HCT116 (cell line): Measurements from ENCODE around the gene DYRK2. TPM values are rescaled to one million over a fixed set of nuclear protein-coding genes. Genes with fewer than 3 reads are reported as not detected.

Experiments
- ATAC-seq: fragments of 200-7000 bp; cut with Tn5 transposase; 2 replicates; pipeline ENCODE4 v1.9.1; 2020; ENCODE audit warnings: mild to moderate bottlenecking, moderate library complexity
- BruUV-seq: library from RNA; stranded (reverse); fragments of 400-500 nt; replicated peaks from 2 replicates; lab custom pipeline; 2021; lab: Mats Ljungman, UMichigan
- CTCF ChIA-PET: fragments of 300-600 bp; sonication (Branson Sonifier 250); formaldehyde crosslinking; loops from one replicate; lab custom pipeline; 2021; ENCODE audit warnings: antibody characterized with exemption; lab: Charles Lee
- POLR2A ChIA-PET: fragments of 300-600, 350-600 bp; sonication (Branson Sonifier 250); formaldehyde crosslinking; loops from one replicate; lab custom pipeline; 2021; ENCODE audit warnings: antibody characterized with exemption; lab: Charles Lee
- RAD21 ChIA-PET, 2 experiments: fragments of 300-600 bp; sonication (Branson Sonifier 250); formaldehyde crosslinking; loops; one replicate each; lab custom pipeline; 2023; ENCODE audit warnings: low total read pairs in 2 of 2; ENCODE audit not compliant: uncharacterized antibody in 2 of 2, unreplicated experiment in 2 of 2, low non-redundant PET in 1 of 2; lab: Charles Lee
- DNase-seq: peaks from one replicate; pipeline ENCODE4 v3.0.0-alpha.2; 2010; ENCODE audit warnings: low read depth, low spot score
- H2AFZ ChIP-seq: fragments of 200-600 bp; shearing (Covaris generic), sonication (generic); 2 replicates; pipeline ENCODE4 v1.6.1; 2017; ENCODE audit warnings: low read depth, mixed run types, mixed read lengths, antibody characterized with exemption, low read length; ENCODE audit not compliant: poor library complexity, severe bottlenecking
- H3K27ac ChIP-seq: 2 replicates; pipeline ENCODE4 v1.5.1; 2012; ENCODE audit warnings: low read depth, low read length
- H3K27me3 ChIP-seq: fragments of 200-600 bp; sonication (generic); 2 replicates; pipeline ENCODE4 v1.6.1; 2016; ENCODE audit warnings: mixed run types, low read length, mixed read lengths; ENCODE audit not compliant: insufficient read depth
- H3K36me3 ChIP-seq, 2 experiments: fragments of 200-500 bp in 1 of 2; fragments of 200-600 bp in 1 of 2; sonication (Bioruptor generic) in 1 of 2; sonication (generic) in 1 of 2; 2 replicates each; pipeline versions ENCODE4 v1.5.1 to v1.6.1; 2014 to 2016; ENCODE audit warnings: low read length in 2 of 2, inconsistent platforms in 1 of 2, mixed read lengths in 1 of 2, mixed run types in 1 of 2; ENCODE audit not compliant: insufficient read depth in 2 of 2, control insufficient read depth in 1 of 2
- H3K4me1 ChIP-seq, 2 experiments: fragments of 200-600 bp in 1 of 2; sonication (generic) in 1 of 2; 2 replicates each; pipeline versions ENCODE4 v1.5.1 to v1.6.1; 2012 to 2017; ENCODE audit warnings: low read length in 2 of 2, inconsistent platforms in 1 of 2, mild to moderate bottlenecking in 1 of 2, mixed read lengths in 1 of 2, mixed run types in 1 of 2, moderate library complexity in 1 of 2; ENCODE audit not compliant: insufficient read depth in 2 of 2, control insufficient read depth in 1 of 2
- H3K4me2 ChIP-seq: fragments of 200-600 bp; sonication (generic); 2 replicates; pipeline ENCODE4 v1.6.1; 2017; ENCODE audit warnings: mixed run types, low read length, mixed read lengths
- H3K4me3 ChIP-seq, 2 experiments: fragments of 200-600 bp in 1 of 2; sonication (generic) in 1 of 2; replicated peaks in 1 of 2; 2 replicates each; pipeline ENCODE4 v1.5.1; 2011 to 2016; ENCODE audit warnings: low read length in 2 of 2, control low read depth in 1 of 2, low read depth in 1 of 2, mild to moderate bottlenecking in 1 of 2, mixed read lengths in 1 of 2, mixed run types in 1 of 2
- H3K79me2 ChIP-seq: fragments of 200-600 bp; sonication (generic); 2 replicates; pipeline ENCODE4 v1.6.1; 2017; ENCODE audit warnings: mild to moderate bottlenecking, mixed run types, low read length, moderate library complexity, mixed read lengths; ENCODE audit not compliant: insufficient read depth
- H3K9ac ChIP-seq: fragments of 200-600 bp; sonication (generic); 2 replicates; pipeline ENCODE4 v1.6.1; 2016; ENCODE audit warnings: low read length, mixed read lengths
- H3K9me2 ChIP-seq: fragments of 200-600 bp; sonication (generic), shearing (Covaris generic); 2 replicates; pipeline ENCODE4 v1.6.1; 2017; ENCODE audit warnings: mixed run types, mild to moderate bottlenecking, moderate library complexity; ENCODE audit not compliant: insufficient read depth
- H3K9me3 ChIP-seq, 2 experiments: fragments of 200-500 bp in 1 of 2; fragments of 200-600 bp in 1 of 2; sonication (Bioruptor generic) in 1 of 2; sonication (generic) in 1 of 2; 2 replicates each; pipeline ENCODE4 v1.6.1; 2014 to 2017; ENCODE audit warnings: low read length in 2 of 2, mixed read lengths in 2 of 2, inconsistent platforms in 1 of 2, low read depth in 1 of 2, mild to moderate bottlenecking in 1 of 2, mixed run types in 1 of 2, moderate library complexity in 1 of 2; ENCODE audit not compliant: control insufficient read depth in 1 of 2, insufficient read depth in 1 of 2
- H4K20me1 ChIP-seq: fragments of 200-600 bp; sonication (generic), shearing (Covaris generic); 2 replicates; pipeline ENCODE4 v1.6.1; 2017; ENCODE audit warnings: mixed run types, mild to moderate bottlenecking, moderate library complexity; ENCODE audit not compliant: insufficient read depth
- CBX3 ChIP-seq: IDR thresholded peaks from 2 replicates; pipeline ENCODE4 v1.6.1; 2012; ENCODE audit warnings: low read depth
- CEBPB ChIP-seq: IDR thresholded peaks from 2 replicates; pipeline ENCODE4 v1.6.1; 2012; ENCODE audit warnings: low read depth
- EGR1 ChIP-seq: IDR thresholded peaks from 2 replicates; pipeline ENCODE4 v1.6.1; 2012; ENCODE audit warnings: low read depth
- ELF1 ChIP-seq: IDR thresholded peaks from 2 replicates; pipeline ENCODE4 v1.6.1; 2012; ENCODE audit warnings: low read depth, borderline replicate concordance
- EZH2phosphoT487 ChIP-seq: fragments of 200-600 bp; IDR thresholded peaks from 2 replicates; pipeline ENCODE4 v1.6.1; 2018; ENCODE audit warnings: antibody characterized with exemption, borderline replicate concordance
- FOSL1 ChIP-seq: IDR thresholded peaks from 2 replicates; pipeline ENCODE4 v1.6.1; 2012; ENCODE audit warnings: low read depth
- JUND ChIP-seq: IDR thresholded peaks from 2 replicates; pipeline ENCODE4 v1.6.1; 2012
- POLR2A ChIP-seq: IDR thresholded peaks from 2 replicates; pipeline ENCODE4 v1.7.0; 2011; ENCODE audit warnings: borderline replicate concordance; ENCODE audit not compliant: insufficient read depth, insufficient read length; ENCODE audit errors: extremely low read depth
- RAD21 ChIP-seq: IDR thresholded peaks from 2 replicates; pipeline ENCODE4 v1.6.1; 2012; ENCODE audit warnings: low read depth, mild to moderate bottlenecking
- SIN3A ChIP-seq: IDR thresholded peaks from 2 replicates; pipeline ENCODE4 v1.6.1; 2012; ENCODE audit warnings: low read depth
- SP1 ChIP-seq: IDR thresholded peaks from 2 replicates; pipeline ENCODE4 v1.6.1; 2012; ENCODE audit warnings: low read depth
- TCF7L2 ChIP-seq: IDR thresholded peaks from 2 replicates; pipeline ENCODE4 v1.7.0; 2011; ENCODE audit warnings: borderline replicate concordance, inconsistent platforms; ENCODE audit not compliant: insufficient read depth, insufficient read length; ENCODE audit errors: extremely low read depth
- ZFX ChIP-seq: fragments of 450-650 bp; IDR thresholded peaks from 2 replicates; pipeline ENCODE4 v1.6.1; 2017
- ZNF274 ChIP-seq: fragments of 200-500 bp; sonication (Bioruptor generic); IDR thresholded peaks from 2 replicates; pipeline ENCODE4 v1.6.1; 2014; ENCODE audit warnings: mild to moderate bottlenecking, low read depth, low read length, inconsistent platforms
- intact Hi-C: fragments of 100-400 bp; cut with micrococcal nuclease; formaldehyde crosslinking; loops from 2 replicates; pipeline ENCODE4 v1.10.0; 2022
- total RNA-seq: library from RNA; stranded (reverse); gene quantifications from one replicate; pipeline ENCODE4 v1.2.1, GENCODE V29; 2021; ENCODE audit not compliant: unreplicated experiment
- TF ChIP-seq, protein P1 (sequence below): IDR thresholded peaks from 2 replicates; pipeline ENCODE4 v1.6.1; 2012
- TF ChIP-seq, protein P2 (sequence below): IDR thresholded peaks from 2 replicates; pipeline ENCODE4 v1.6.1; 2011; ENCODE audit warnings: mild to moderate bottlenecking, low read length, moderate library complexity; ENCODE audit not compliant: insufficient replicate concordance; ENCODE audit errors: extremely low read depth
- TF ChIP-seq, protein P3 (sequence below), 3 experiments: fragments of 200-600 bp in 1 of 3; sonication (generic) in 1 of 3; IDR thresholded peaks in 2 of 3; conservative IDR thresholded peaks in 1 of 3; 2 replicates each; pipeline ENCODE4 v1.5.1; 2012 to 2017; ENCODE audit warnings: low read depth in 2 of 3, low read length in 2 of 3, antibody characterized with exemption in 1 of 3, borderline replicate concordance in 1 of 3, control low read depth in 1 of 3, mild to moderate bottlenecking in 1 of 3, mixed read lengths in 1 of 3, mixed run types in 1 of 3, moderate library complexity in 1 of 3; ENCODE audit not compliant: insufficient read depth in 1 of 3
- TF ChIP-seq, protein P4 (sequence below): IDR thresholded peaks from 2 replicates; pipeline ENCODE4 v1.6.1; 2012

DYRK2 gene
- total RNA-seq, 1 experiment from 2014 or later = 28.7 TPM

DNA sequence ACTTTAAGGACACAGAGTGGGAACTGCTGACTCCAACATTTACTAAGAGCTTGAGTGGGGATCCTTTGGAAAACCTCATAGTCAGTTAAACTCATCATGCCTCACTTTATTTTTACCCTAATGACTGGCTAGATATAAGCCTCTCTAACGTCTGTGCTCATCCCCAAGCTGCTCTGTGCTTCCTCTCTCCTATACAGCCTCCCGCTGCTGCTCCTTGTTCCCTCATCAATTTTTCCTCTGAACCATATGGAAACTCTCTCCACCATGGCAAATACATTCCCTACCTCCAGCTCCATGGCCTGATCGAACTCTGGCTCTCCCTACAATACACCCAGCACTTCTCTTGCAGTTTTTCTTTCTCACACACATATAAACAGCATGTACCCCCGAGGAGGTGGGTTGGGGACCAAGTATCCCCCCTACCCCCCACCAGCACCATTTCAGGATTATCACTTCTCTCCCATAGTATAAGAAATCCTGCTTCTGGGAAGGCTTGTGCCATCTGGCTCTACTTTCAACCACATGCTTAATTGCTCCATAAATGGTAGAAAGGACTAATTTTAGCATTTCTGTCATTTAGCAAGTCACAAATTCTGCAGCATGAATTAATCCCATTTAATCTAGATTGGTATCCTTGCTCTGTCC lies 39.2 kb upstream of the DYRK2 start:
- H3K27me3 ChIP-seq = no peaks in the 10 kb centered on the region
- ChIA-PET POLR2A (no interaction called here), RAD21 (no interaction called here), CTCF (no interaction called here)
- peaks cover 3% of the 10 kb centered on the region; the same call in 1 of the 2 replicates for H3K9me2 ChIP-seq
- H3K79me2 ChIP-seq = no peaks in the 10 kb centered on the region
- no peak for TF ChIP-seq RAD21
- TF ChIP-seq SIN3A = no peak
- no peak for TF ChIP-seq TCF7L2
- no peak for TF ChIP-seq SP1
- TF ChIP-seq ZFX = no peak
- TF ChIP-seq ZNF274 = no peak
- TF ChIP-seq, protein P1, sequence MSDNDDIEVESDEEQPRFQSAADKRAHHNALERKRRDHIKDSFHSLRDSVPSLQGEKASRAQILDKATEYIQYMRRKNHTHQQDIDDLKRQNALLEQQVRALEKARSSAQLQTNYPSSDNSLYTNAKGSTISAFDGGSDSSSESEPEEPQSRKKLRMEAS = no peak
- no peak for TF ChIP-seq POLR2A
- no peak for TF ChIP-seq EZH2phosphoT487
- TF ChIP-seq EGR1 = no peak
- TF ChIP-seq CBX3 = no peak
- TF ChIP-seq CEBPB = no peak
- intact Hi-C loops = no loop called here
- no peak overlapping the region for H3K27ac ChIP-seq
- H4K20me1 ChIP-seq = no peaks in the 10 kb centered on the region
- H3K36me3 ChIP-seq = no peaks in the 10 kb centered on the region
- no peaks in the 10 kb centered on the region for H3K4me1 ChIP-seq
- no peak overlapping the region for H3K9ac ChIP-seq
- H3K4me3 ChIP-seq = no peak overlapping the region
- no peaks in the 10 kb centered on the region for H3K9me3 ChIP-seq
- ATAC-seq (no peak), DNase-seq (no peak)
- no peak overlapping the region for H2AFZ ChIP-seq
- no TSS peak for BruUV-seq
- no peak overlapping the region for H3K4me2 ChIP-seq

DNA sequence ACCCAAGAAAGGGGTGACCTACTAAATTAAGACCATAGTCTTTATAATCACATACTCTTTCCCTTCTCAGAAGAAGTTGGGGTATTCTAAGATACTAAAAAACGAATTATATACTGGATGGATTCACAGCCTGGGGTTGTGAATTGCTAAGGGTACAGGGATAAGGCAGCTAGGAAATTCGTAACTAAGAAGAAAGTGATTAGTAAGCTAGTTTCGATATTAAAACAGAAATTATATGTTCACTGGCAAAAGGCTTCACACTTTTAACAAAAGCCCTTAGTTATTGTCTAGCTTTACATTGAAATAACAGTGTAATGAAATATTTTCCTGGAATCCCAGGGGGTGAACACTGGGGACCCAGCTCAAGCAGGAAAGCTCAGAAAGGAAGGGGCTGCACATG lies 35.5 kb upstream of the DYRK2 start:
- DNase-seq (no peak), ATAC-seq (no peak)
- ChIA-PET RAD21 (no interaction called here), POLR2A (no interaction called here), CTCF (no interaction called here)
- intact Hi-C loops = no loop called here
- BruUV-seq = no TSS peak
- no peaks in the 10 kb centered on the region for H3K79me2 ChIP-seq
- no peak overlapping the region for H2AFZ ChIP-seq
- no peaks in the 10 kb centered on the region for H3K4me1 ChIP-seq
- H4K20me1 ChIP-seq = no peaks in the 10 kb centered on the region
- no peak overlapping the region for H3K4me2 ChIP-seq
- no peak overlapping the region for H3K9ac ChIP-seq
- no peak overlapping the region for H3K27ac ChIP-seq
- TF ChIP-seq, protein P2, sequence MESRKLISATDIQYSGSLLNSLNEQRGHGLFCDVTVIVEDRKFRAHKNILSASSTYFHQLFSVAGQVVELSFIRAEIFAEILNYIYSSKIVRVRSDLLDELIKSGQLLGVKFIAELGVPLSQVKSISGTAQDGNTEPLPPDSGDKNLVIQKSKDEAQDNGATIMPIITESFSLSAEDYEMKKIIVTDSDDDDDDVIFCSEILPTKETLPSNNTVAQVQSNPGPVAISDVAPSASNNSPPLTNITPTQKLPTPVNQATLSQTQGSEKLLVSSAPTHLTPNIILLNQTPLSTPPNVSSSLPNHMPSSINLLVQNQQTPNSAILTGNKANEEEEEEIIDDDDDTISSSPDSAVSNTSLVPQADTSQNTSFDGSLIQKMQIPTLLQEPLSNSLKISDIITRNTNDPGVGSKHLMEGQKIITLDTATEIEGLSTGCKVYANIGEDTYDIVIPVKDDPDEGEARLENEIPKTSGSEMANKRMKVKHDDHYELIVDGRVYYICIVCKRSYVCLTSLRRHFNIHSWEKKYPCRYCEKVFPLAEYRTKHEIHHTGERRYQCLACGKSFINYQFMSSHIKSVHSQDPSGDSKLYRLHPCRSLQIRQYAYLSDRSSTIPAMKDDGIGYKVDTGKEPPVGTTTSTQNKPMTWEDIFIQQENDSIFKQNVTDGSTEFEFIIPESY = no peak
- no peak for TF ChIP-seq CEBPB
- TF ChIP-seq RAD21 = no peak
- TF ChIP-seq, protein P3, sequence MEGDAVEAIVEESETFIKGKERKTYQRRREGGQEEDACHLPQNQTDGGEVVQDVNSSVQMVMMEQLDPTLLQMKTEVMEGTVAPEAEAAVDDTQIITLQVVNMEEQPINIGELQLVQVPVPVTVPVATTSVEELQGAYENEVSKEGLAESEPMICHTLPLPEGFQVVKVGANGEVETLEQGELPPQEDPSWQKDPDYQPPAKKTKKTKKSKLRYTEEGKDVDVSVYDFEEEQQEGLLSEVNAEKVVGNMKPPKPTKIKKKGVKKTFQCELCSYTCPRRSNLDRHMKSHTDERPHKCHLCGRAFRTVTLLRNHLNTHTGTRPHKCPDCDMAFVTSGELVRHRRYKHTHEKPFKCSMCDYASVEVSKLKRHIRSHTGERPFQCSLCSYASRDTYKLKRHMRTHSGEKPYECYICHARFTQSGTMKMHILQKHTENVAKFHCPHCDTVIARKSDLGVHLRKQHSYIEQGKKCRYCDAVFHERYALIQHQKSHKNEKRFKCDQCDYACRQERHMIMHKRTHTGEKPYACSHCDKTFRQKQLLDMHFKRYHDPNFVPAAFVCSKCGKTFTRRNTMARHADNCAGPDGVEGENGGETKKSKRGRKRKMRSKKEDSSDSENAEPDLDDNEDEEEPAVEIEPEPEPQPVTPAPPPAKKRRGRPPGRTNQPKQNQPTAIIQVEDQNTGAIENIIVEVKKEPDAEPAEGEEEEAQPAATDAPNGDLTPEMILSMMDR (IDR thresholded peaks at IDR 0.05 in 2 of 3, conservative IDR thresholded peaks at IDR 0.05 in 1 of 3; ENCODE audit: borderline replicate concordance in 1 of 3, insufficient read depth in 1 of 3, low read depth in 2 of 3, low read length in 2 of 3) = no peak
- no peak for TF ChIP-seq JUND
- no peak for TF ChIP-seq SIN3A
- TF ChIP-seq, protein P4, sequence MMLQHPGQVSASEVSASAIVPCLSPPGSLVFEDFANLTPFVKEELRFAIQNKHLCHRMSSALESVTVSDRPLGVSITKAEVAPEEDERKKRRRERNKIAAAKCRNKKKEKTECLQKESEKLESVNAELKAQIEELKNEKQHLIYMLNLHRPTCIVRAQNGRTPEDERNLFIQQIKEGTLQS = no peak
- no peak for TF ChIP-seq EZH2phosphoT487
- TF ChIP-seq ZFX = no peak
- TF ChIP-seq ELF1 = no peak
- no peak for TF ChIP-seq FOSL1
- H3K27me3 ChIP-seq = no peaks in the 10 kb centered on the region
- no peak overlapping the region for H3K4me3 ChIP-seq
- H3K9me3 ChIP-seq = no peaks in the 10 kb centered on the region
- no peaks in the 10 kb centered on the region for H3K9me2 ChIP-seq
- H3K36me3 ChIP-seq = no peaks in the 10 kb centered on the region
